Suprapubic skin (tissue), 4 donors: Measurements from ENCODE around the gene SSNA1.

Experiments used
- CTCF ChIP-seq, 2 donors: fragments of 200-600 bp in 1 of 2; fragments of 450-650 bp in 1 of 2; sonication (generic) in 1 of 2; IDR thresholded peaks; one replicate each; pipeline ENCODE4 v1.5.1; 2016 to 2019; ENCODE audit warnings: antibody characterized with exemption in 2 of 2, mild to moderate bottlenecking in 1 of 2, moderate library complexity in 1 of 2
- EP300 ChIP-seq: sonication (generic); formaldehyde crosslinking; IDR thresholded peaks from one replicate; pipeline ENCODE4 v1.6.1; 2017; ENCODE audit warnings: antibody characterized with exemption
- POLR2A ChIP-seq, 2 donors: fragments of 450-650 bp; IDR thresholded peaks; one replicate each; pipeline ENCODE4 v1.6.1; 2017; ENCODE audit warnings: antibody characterized with exemption in 2 of 2, mild to moderate bottlenecking in 2 of 2, moderate library complexity in 2 of 2
- POLR2AphosphoS5 ChIP-seq, 3 donors: sonication (generic); formaldehyde crosslinking; IDR thresholded peaks; one replicate each; pipeline ENCODE4 v1.6.1; 2017; ENCODE audit warnings: antibody characterized with exemption in 3 of 3

GRCh38 chr9:137220317-137221094 is 32.0 kb downstream of the SSNA1 start:
- no peak for TF ChIP-seq CTCF (IDR thresholded peaks at IDR 0.05)
- TF ChIP-seq EP300: no peak
- TF ChIP-seq POLR2A (IDR thresholded peaks at IDR 0.05): no peak
- no peak for TF ChIP-seq POLR2AphosphoS5 (IDR thresholded peaks at IDR 0.05)
